ENCODE data around the gene CLDN2. TPM values are rescaled to one million over a fixed set of nuclear protein-coding genes. Genes with fewer than 3 reads are reported as not detected.

Gene CLDN2
- total and polyA plus RNA-seq, 2 of the 13 experiments (the other 11 are each of a cell fraction or from before 2014, with no cell fraction given), result 1.3 to 1.5 TPM

DNA sequence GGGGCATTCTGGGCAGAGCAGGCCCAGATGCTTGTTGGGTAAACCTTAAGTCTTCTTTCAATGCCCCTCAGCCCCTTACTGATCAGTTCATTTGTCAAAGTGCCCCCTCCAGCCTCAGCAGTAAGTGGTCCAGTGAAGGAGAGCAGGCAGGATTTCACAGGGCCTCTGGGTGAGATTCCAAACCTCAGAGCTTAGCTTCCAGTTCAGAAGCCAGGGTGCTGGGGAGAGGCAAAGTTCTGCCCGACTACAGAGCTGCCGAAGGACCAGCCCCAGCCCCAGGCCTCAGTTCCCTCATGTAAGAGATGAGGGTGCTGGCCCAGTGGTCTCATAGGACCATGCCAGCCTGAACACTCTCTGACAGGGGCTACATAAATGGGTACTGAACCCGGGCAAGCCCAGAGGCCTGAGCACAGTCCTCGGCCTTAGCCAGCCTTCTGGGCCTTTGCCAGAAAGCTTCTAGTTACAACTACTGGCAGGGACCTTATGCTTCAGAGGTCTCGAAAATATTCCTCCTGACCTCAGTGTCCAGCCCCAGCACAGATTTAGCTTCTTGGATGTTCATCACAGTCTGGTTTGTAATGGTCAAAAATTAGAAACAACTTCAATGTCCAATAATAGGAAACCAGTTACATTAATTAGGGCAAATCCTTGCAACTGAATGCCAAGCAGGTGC lies 16.2 kb upstream of the CLDN2 start:
- TF ChIP-seq YY1 (IDR thresholded peaks at IDR 0.05; ENCODE audit: insufficient read depth, insufficient replicate concordance, low read depth, low read length) (no peak), FOXO1 (CRISPR knock-in tag; IDR thresholded peaks at IDR 0.05) (no peak), ZNF180 (CRISPR knock-in tag; IDR thresholded peaks at IDR 0.05; ENCODE audit: borderline replicate concordance, low read depth) (no peak), ISL2 (CRISPR knock-in tag; IDR thresholded peaks at IDR 0.05) (no peak), NKX3-1 (CRISPR knock-in tag; IDR thresholded peaks at IDR 0.05) (no peak), ATF7-NPFF (CRISPR knock-in tag; IDR thresholded peaks at IDR 0.05; ENCODE audit: low read depth) (no peak), TBX3 (IDR thresholded peaks at IDR 0.05; ENCODE audit: borderline replicate concordance) (no peak), ZNF670 (CRISPR knock-in tag; IDR thresholded peaks at IDR 0.05; ENCODE audit: borderline replicate concordance) (no peak), ZFP90 (CRISPR knock-in tag; IDR thresholded peaks at IDR 0.05; ENCODE audit: borderline replicate concordance) (no peak), ZNF326 (CRISPR knock-in tag; IDR thresholded peaks at IDR 0.05; ENCODE audit: borderline replicate concordance) (no peak), RAD21 (CRISPR knock-in tag; IDR thresholded peaks at IDR 0.05) (no peak), ZNF616 (CRISPR knock-in tag; IDR thresholded peaks at IDR 0.05; ENCODE audit: low read depth) (no peak), ZNF232 (CRISPR knock-in tag; IDR thresholded peaks at IDR 0.05; ENCODE audit: borderline replicate concordance) (no peak), ZNF296 (CRISPR knock-in tag; conservative IDR thresholded peaks at IDR 0.05) (no peak)
- TF ChIP-seq, protein P1, sequence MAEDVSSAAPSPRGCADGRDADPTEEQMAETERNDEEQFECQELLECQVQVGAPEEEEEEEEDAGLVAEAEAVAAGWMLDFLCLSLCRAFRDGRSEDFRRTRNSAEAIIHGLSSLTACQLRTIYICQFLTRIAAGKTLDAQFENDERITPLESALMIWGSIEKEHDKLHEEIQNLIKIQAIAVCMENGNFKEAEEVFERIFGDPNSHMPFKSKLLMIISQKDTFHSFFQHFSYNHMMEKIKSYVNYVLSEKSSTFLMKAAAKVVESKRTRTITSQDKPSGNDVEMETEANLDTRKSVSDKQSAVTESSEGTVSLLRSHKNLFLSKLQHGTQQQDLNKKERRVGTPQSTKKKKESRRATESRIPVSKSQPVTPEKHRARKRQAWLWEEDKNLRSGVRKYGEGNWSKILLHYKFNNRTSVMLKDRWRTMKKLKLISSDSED (CRISPR knock-in tag; IDR thresholded peaks at IDR 0.05), result no peak
- TF ChIP-seq, protein P2, sequence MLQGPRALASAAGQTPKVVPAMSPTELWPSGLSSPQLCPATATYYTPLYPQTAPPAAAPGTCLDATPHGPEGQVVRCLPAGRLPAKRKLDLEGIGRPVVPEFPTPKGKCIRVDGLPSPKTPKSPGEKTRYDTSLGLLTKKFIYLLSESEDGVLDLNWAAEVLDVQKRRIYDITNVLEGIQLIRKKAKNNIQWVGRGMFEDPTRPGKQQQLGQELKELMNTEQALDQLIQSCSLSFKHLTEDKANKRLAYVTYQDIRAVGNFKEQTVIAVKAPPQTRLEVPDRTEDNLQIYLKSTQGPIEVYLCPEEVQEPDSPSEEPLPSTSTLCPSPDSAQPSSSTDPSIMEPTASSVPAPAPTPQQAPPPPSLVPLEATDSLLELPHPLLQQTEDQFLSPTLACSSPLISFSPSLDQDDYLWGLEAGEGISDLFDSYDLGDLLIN (CRISPR knock-in tag; IDR thresholded peaks at IDR 0.05; ENCODE audit: borderline replicate concordance), result no peak
- TF ChIP-seq, protein P3, sequence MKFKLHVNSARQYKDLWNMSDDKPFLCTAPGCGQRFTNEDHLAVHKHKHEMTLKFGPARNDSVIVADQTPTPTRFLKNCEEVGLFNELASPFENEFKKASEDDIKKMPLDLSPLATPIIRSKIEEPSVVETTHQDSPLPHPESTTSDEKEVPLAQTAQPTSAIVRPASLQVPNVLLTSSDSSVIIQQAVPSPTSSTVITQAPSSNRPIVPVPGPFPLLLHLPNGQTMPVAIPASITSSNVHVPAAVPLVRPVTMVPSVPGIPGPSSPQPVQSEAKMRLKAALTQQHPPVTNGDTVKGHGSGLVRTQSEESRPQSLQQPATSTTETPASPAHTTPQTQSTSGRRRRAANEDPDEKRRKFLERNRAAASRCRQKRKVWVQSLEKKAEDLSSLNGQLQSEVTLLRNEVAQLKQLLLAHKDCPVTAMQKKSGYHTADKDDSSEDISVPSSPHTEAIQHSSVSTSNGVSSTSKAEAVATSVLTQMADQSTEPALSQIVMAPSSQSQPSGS (CRISPR knock-in tag; IDR thresholded peaks at IDR 0.05), result no peak
- TF ChIP-seq, protein P4, sequence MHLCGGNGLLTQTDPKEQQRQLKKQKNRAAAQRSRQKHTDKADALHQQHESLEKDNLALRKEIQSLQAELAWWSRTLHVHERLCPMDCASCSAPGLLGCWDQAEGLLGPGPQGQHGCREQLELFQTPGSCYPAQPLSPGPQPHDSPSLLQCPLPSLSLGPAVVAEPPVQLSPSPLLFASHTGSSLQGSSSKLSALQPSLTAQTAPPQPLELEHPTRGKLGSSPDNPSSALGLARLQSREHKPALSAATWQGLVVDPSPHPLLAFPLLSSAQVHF (CRISPR knock-in tag; IDR thresholded peaks at IDR 0.05), result no peak
- H3K27me3 ChIP-seq (ENCODE audit: control insufficient read depth in 1 of 2, insufficient read depth in 2 of 2, low read length in 2 of 2), result no peaks in the 10 kb centered on the region
- no peak overlapping the region for H3K4me2 ChIP-seq (ENCODE audit: low read depth, low read length)
- CTCF ChIA-PET (ENCODE audit: low intra/inter-chr PET ratio, low total read pairs), result no interaction called here
- no peaks in the 10 kb centered on the region for H4K20me1 ChIP-seq (ENCODE audit: insufficient read depth, low read length)
- H3K9ac ChIP-seq (ENCODE audit: insufficient read depth, low read depth, low read length), result no peak overlapping the region
- no peaks in the 10 kb centered on the region for H3K36me3 ChIP-seq (replicated peaks in 1 of 2; ENCODE audit: control insufficient read depth in 1 of 2, insufficient read depth in 2 of 2, low read length in 2 of 2)
- WGBS (ENCODE audit: low lambda C conversion rate), result 75% methylated on average over 1 of the region's 5 CpGs
- POLR2A ChIA-PET, result interaction anchor here (1.8 to 5.1 kb wide), 2 partner anchors 29 to 32 kb away, joined by 5 to 76 read pairs; no protein-coding TSS in a partner anchor
- BruUV-seq (replicated peaks), result no TSS peak
- no peak overlapping the region for H2AFZ ChIP-seq (ENCODE audit: low read length)
- no peak overlapping the region for H3K4me3 ChIP-seq (replicated peaks in 1 of 3; ENCODE audit: insufficient read depth in 1 of 3, low read depth in 2 of 3, low read length in 3 of 3)
- intact Hi-C loops (cut with micrococcal nuclease; ENCODE audit: unreplicated experiment) (no loop called here), in situ Hi-C loops (cut with HindIII; ENCODE audit: extremely low pct_ligation_motif_present, low pct_unique_long_range_greater_than_20kb) (loop anchor here (5.0 kb wide), 1 partner anchor 58 kb away; no protein-coding TSS in a partner anchor)
- no peaks in the 10 kb centered on the region for H3K79me2 ChIP-seq (ENCODE audit: insufficient read depth, low read length)
- no peaks in the 10 kb centered on the region for H3K9me3 ChIP-seq (ENCODE audit: low read length)
- no peak for DNase-seq (ENCODE audit: low spot score)
- no peak for FAIRE-seq
- no peak overlapping the region for H3K27ac ChIP-seq (ENCODE audit: extremely low read length, insufficient read depth, low read length)
- H3K4me1 ChIP-seq (ENCODE audit: insufficient read depth, low read length), result peaks cover 78% of the 10 kb centered on the region
- ATAC-seq, result no peak

Data from HepG2 (cell line).